Adrenal gland (tissue), 5 donors: Measurements from ENCODE around the gene NCKAP5L.

Experiments used
- POLR2A ChIP-seq, 2 donors: fragments of 450-650 bp; IDR thresholded peaks; one replicate each; pipeline ENCODE4 v1.6.1; 2017; ENCODE audit warnings: antibody characterized with exemption in 2 of 2, mild to moderate bottlenecking in 2 of 2, moderate library complexity in 1 of 2
- TF ChIP-seq, protein P1 (sequence below), 6 experiments: fragments of 450-650 bp in 4 of 6; fragments of 200-600 bp in 2 of 6; sonication (generic) in 1 of 6; IDR thresholded peaks; 1 replicate in 5 of 6; 2 replicates in 1 of 6; pipeline versions ENCODE4 v1.5.1 to v1.8.0; 2016 to 2021; ENCODE audit warnings: antibody characterized with exemption in 6 of 6, mild to moderate bottlenecking in 2 of 6, moderate library complexity in 1 of 6
- donor health status: DM: no; HTN: no; CAD: no.

DNA sequence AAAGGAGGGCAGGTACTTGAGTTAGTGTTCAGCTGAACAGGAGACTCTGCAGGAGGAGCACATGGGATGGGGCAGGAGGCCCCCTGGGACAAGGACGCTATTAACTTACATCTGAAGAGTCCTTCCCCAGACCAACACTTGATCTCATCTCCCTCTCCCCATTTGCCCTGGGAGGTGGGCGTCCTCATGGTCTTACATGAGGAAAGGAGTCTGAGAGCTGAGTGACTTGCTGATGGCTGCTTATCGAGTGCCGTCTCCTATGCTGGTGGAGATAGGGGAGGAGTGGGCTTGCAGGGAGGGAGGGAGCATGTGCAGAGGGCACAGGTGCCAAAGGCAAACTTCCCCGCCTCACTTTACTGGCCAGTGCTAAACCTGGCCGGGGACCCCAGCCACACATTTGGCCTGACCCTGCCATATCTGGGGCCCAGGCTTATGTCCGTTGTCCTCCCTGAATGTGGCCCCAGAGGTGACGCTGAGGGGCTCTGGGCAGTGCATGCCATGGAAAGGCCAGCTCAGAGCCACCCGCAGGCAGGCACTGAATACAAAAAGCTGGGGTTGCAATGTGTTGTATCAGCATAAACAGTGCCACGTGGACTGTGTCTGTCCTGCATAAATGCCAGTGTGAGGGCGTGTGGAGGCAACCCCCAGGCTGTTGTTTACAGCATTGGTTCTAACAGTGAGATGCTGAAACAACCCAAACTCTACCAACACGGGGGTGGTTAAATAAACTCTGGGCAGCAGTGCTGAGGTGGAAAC is 46.1 kb upstream of the NCKAP5L start:
- TF ChIP-seq, protein P1, sequence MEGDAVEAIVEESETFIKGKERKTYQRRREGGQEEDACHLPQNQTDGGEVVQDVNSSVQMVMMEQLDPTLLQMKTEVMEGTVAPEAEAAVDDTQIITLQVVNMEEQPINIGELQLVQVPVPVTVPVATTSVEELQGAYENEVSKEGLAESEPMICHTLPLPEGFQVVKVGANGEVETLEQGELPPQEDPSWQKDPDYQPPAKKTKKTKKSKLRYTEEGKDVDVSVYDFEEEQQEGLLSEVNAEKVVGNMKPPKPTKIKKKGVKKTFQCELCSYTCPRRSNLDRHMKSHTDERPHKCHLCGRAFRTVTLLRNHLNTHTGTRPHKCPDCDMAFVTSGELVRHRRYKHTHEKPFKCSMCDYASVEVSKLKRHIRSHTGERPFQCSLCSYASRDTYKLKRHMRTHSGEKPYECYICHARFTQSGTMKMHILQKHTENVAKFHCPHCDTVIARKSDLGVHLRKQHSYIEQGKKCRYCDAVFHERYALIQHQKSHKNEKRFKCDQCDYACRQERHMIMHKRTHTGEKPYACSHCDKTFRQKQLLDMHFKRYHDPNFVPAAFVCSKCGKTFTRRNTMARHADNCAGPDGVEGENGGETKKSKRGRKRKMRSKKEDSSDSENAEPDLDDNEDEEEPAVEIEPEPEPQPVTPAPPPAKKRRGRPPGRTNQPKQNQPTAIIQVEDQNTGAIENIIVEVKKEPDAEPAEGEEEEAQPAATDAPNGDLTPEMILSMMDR (IDR thresholded peaks at IDR 0.05): no peak
- no peak for TF ChIP-seq POLR2A (IDR thresholded peaks at IDR 0.05)
